Measurements from ENCODE around the gene POLH.
"Not testable (repeated sequence)": the region's sequence is repeated elsewhere in the genome, so short reads cannot be mapped to it uniquely, and the experiment has no call there.

The POLH gene

GRCh38 chr6:43579171-43579570 lies 3.2 kb downstream of the POLH start:
- Mint-ChIP-seq H3K4me1 (peaks cover 20% of the 10 kb centered on the region), H3K27me3 (no peaks in the 10 kb centered on the region), H3K4me3 (no peak overlapping the region), H3K36me3 (peaks cover 13% of the 10 kb centered on the region), H3K27ac (peak overlapping the region; percentile 90), H3K9me3 (no peaks in the 10 kb centered on the region)
- DNase-seq (ENCODE audit: low spot score in 2 of 2) (no peak), ATAC-seq (ENCODE audit: low read depth) (no peak)

- H3K9me3 Mint-ChIP-seq = no peaks in the 10 kb centered on the region
- no peak for DNase-seq (ENCODE audit: low spot score in 2 of 2)
- peak overlapping the region; percentile 62 for H3K27ac Mint-ChIP-seq
- ATAC-seq (ENCODE audit: low read depth) = no peak
- peaks cover 15% of the 10 kb centered on the region for H3K4me1 Mint-ChIP-seq
- H3K27me3 Mint-ChIP-seq = no peaks in the 10 kb centered on the region
- no peak overlapping the region for H3K4me3 Mint-ChIP-seq
- H3K36me3 Mint-ChIP-seq = peaks cover 20% of the 10 kb centered on the region
These were observed 6.9 kb downstream of the POLH start for GRCh38 chr6:43582911-43583310.

- ATAC-seq (ENCODE audit: low read depth) (no peak), DNase-seq (ENCODE audit: low spot score in 2 of 2) (no peak)
- peaks cover 5% of the 10 kb centered on the region for H3K4me1 Mint-ChIP-seq
- H3K27me3 Mint-ChIP-seq = no peaks in the 10 kb centered on the region
- peak overlapping the region; percentile 3 for H3K27ac Mint-ChIP-seq
- no peak overlapping the region for H3K4me3 Mint-ChIP-seq
- peaks cover 27% of the 10 kb centered on the region for H3K36me3 Mint-ChIP-seq
- H3K9me3 Mint-ChIP-seq = no peaks in the 10 kb centered on the region
These were observed 9.0 kb downstream of the POLH start for GRCh38 chr6:43584892-43585570.

DNA sequence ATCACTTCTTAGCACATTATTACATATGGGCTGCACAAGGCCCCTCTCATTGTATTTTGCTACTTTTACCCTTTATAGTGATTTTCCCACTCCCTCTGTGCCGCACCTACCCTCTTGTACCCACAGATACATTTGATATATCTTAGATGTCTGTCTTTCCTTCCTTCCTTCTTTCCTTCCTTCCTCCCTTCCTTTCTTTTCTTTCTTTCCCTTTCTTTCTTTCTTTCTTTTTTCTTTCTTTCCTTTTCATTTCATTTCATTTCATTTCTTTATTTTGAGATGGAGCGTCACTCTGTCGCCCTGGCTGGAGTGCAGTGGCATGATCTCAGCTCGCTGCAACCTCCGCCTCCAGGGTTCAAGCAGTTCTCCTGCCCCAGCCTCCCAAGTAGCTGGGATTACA lies 12.2 kb downstream of the POLH start:
- H3K4me3 Mint-ChIP-seq = no peak overlapping the region
- no peak for ATAC-seq (ENCODE audit: low read depth)
- no peak overlapping the region for H3K27ac Mint-ChIP-seq
- H3K9me3 Mint-ChIP-seq = no peaks in the 10 kb centered on the region
- peaks cover 5% of the 10 kb centered on the region for H3K4me1 Mint-ChIP-seq
- H3K27me3 Mint-ChIP-seq = no peaks in the 10 kb centered on the region
- peaks cover 24% of the 10 kb centered on the region for H3K36me3 Mint-ChIP-seq
- no peak for DNase-seq (ENCODE audit: low spot score in 2 of 2)

- peaks cover 18% of the 10 kb centered on the region for H3K36me3 Mint-ChIP-seq
- H3K9me3 Mint-ChIP-seq; H3K27ac Mint-ChIP-seq; DNase-seq (ENCODE audit: low spot score in 2 of 2); ATAC-seq (ENCODE audit: low read depth); H3K4me3 Mint-ChIP-seq; H3K27me3 Mint-ChIP-seq; H3K4me1 Mint-ChIP-seq: not testable (repeated sequence)
These were observed 13.6 kb downstream of the POLH start for GRCh38 chr6:43589564-43589963.

GRCh38 chr6:43593938-43594337 lies 18.0 kb downstream of the POLH start:
- no peak overlapping the region for H3K27ac Mint-ChIP-seq
- H3K4me1 Mint-ChIP-seq = no peaks in the 10 kb centered on the region
- no peak overlapping the region for H3K4me3 Mint-ChIP-seq
- ATAC-seq (ENCODE audit: low read depth) (no peak), DNase-seq (ENCODE audit: low spot score in 2 of 2) (no peak)
- peaks cover 11% of the 10 kb centered on the region for H3K36me3 Mint-ChIP-seq
- no peaks in the 10 kb centered on the region for H3K27me3 Mint-ChIP-seq
- H3K9me3 Mint-ChIP-seq = no peaks in the 10 kb centered on the region

DNA sequence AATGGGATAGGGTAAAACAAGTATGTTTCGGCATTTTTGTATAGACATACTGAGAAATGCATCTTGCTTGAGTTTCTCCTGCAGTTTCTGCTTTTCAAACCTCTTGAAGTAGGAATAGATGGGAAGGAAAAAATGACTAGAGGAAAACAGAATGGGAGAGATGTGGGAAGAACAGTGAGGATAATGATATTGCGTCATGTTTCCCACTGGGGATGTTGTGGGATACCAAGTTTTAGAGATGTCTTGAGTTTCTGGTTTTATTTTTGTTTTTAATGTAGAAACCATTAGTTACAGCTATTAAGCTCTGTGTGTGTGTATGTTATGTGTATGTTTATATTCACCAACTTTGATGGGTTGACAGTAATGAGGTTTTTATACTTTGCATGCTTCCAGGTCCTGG lies 24.6 kb downstream of the POLH start:
- Mint-ChIP-seq H3K36me3 (peaks cover 22% of the 10 kb centered on the region), H3K9me3 (no peaks in the 10 kb centered on the region), H3K27me3 (no peaks in the 10 kb centered on the region), H3K4me1 (no peaks in the 10 kb centered on the region), H3K27ac (no peak overlapping the region), H3K4me3 (no peak overlapping the region)
- no peak for ATAC-seq (ENCODE audit: low read depth)
- no peak for DNase-seq (ENCODE audit: low spot score in 2 of 2)

GRCh38 chr6:43604174-43604573 lies 28.2 kb downstream of the POLH start:
- Mint-ChIP-seq H3K36me3 (peaks cover 28% of the 10 kb centered on the region), H3K27me3 (no peaks in the 10 kb centered on the region), H3K4me1 (peaks cover 9% of the 10 kb centered on the region), H3K4me3 (no peak overlapping the region), H3K9me3 (no peaks in the 10 kb centered on the region), H3K27ac (no peak overlapping the region)
- no peak for DNase-seq (ENCODE audit: low spot score in 2 of 2)
- no peak for ATAC-seq (ENCODE audit: low read depth)

- H3K27me3 Mint-ChIP-seq = no peaks in the 10 kb centered on the region
- ATAC-seq (ENCODE audit: low read depth) = no peak
- no peak overlapping the region for H3K27ac Mint-ChIP-seq
- peaks cover 27% of the 10 kb centered on the region for H3K36me3 Mint-ChIP-seq
- no peaks in the 10 kb centered on the region for H3K9me3 Mint-ChIP-seq
- H3K4me3 Mint-ChIP-seq = no peak overlapping the region
- DNase-seq (ENCODE audit: low spot score in 2 of 2) = no peak
- peaks cover 11% of the 10 kb centered on the region for H3K4me1 Mint-ChIP-seq
These were observed 30.0 kb downstream of the POLH start for GRCh38 chr6:43606019-43606418.

DNA sequence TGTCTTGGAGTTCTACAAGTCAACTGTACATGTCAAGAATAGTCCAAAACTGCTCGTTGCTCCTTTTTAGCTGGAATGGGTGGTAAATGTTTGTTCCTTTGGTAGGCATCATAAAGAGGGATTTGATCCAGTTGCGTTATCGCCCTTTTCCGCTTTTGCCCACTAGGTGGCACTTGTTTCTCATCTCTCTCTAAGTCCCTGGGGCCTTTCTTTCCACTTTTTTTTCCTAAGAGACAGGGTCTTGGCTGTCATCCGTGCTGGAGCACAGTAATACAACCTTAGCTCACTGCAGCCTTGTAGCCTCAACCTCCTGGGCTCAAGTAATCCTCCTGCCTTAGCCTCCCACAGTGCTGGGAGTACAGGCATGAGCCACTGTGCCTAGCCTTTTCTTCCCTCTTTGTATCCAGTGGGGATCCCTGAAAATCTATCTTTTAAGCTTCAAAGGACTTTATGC lies 32.4 kb downstream of the POLH start:
- DNase-seq (ENCODE audit: low spot score in 2 of 2) (peak; percentile 39 to 49), ATAC-seq (ENCODE audit: low read depth) (peak; percentile 45)
- Mint-ChIP-seq H3K4me1 (peaks cover 11% of the 10 kb centered on the region), H3K4me3 (no peak overlapping the region), H3K27me3 (no peaks in the 10 kb centered on the region), H3K36me3 (peaks cover 26% of the 10 kb centered on the region), H3K27ac (peak overlapping the region; percentile 16), H3K9me3 (no peaks in the 10 kb centered on the region)

- DNase-seq (ENCODE audit: low spot score in 2 of 2) (no peak), ATAC-seq (ENCODE audit: low read depth) (peak; percentile 77)
- H3K9me3 Mint-ChIP-seq = no peaks in the 10 kb centered on the region
- H3K36me3 Mint-ChIP-seq = peaks cover 29% of the 10 kb centered on the region
- H3K4me3 Mint-ChIP-seq = no peak overlapping the region
- H3K27me3 Mint-ChIP-seq = no peaks in the 10 kb centered on the region
- peak overlapping the region; percentile 3 for H3K27ac Mint-ChIP-seq
- H3K4me1 Mint-ChIP-seq = peaks cover 11% of the 10 kb centered on the region
These were observed 32.8 kb downstream of the POLH start for GRCh38 chr6:43608807-43609206.

GRCh38 chr6:43609402-43609801 lies 33.4 kb downstream of the POLH start:
- ATAC-seq (ENCODE audit: low read depth) = no peak
- H3K36me3 Mint-ChIP-seq = peaks cover 30% of the 10 kb centered on the region
- no peaks in the 10 kb centered on the region for H3K9me3 Mint-ChIP-seq
- H3K4me1 Mint-ChIP-seq = peaks cover 11% of the 10 kb centered on the region
- no peak for DNase-seq (ENCODE audit: low spot score in 2 of 2)
- no peaks in the 10 kb centered on the region for H3K27me3 Mint-ChIP-seq
- H3K27ac Mint-ChIP-seq = no peak overlapping the region
- no peak overlapping the region for H3K4me3 Mint-ChIP-seq

GRCh38 chr6:43610431-43610830 lies 34.4 kb downstream of the POLH start:
- ATAC-seq (ENCODE audit: low read depth) (no peak), DNase-seq (ENCODE audit: low spot score in 2 of 2) (no peak)
- Mint-ChIP-seq H3K4me3 (no peak overlapping the region), H3K36me3 (peaks cover 27% of the 10 kb centered on the region), H3K9me3 (no peaks in the 10 kb centered on the region), H3K27ac (no peak overlapping the region), H3K27me3 (no peaks in the 10 kb centered on the region), H3K4me1 (peaks cover 11% of the 10 kb centered on the region)

GRCh38 chr6:43613721-43614395 lies 37.9 kb downstream of the POLH start:
- Mint-ChIP-seq H3K27me3 (no peaks in the 10 kb centered on the region), H3K4me3 (no peak overlapping the region), H3K4me1 (peaks cover 4% of the 10 kb centered on the region), H3K27ac (no peak overlapping the region), H3K9me3 (no peaks in the 10 kb centered on the region), H3K36me3 (peaks cover 18% of the 10 kb centered on the region)
- ATAC-seq (ENCODE audit: low read depth) (no peak), DNase-seq (ENCODE audit: low spot score in 2 of 2) (no peak)

DNA sequence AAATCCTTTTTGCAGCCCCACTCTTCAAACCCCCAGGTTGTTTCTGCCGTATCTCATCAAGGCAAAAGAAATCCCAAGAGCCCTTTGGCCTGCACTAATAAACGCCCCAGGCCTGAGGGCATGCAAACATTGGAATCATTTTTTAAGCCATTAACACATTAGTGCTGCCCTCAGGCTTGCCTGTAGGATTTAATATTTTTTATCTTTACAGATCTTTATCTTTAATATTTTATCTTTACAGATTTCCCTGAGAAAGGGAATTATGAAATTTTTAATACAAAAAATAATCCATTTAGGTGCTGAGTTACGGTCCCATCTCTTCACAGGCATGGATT lies 38.4 kb downstream of the POLH start:
- H3K36me3 Mint-ChIP-seq = peaks cover 18% of the 10 kb centered on the region
- no peak for ATAC-seq (ENCODE audit: low read depth)
- DNase-seq (ENCODE audit: low spot score in 2 of 2) = no peak
- no peaks in the 10 kb centered on the region for H3K9me3 Mint-ChIP-seq
- H3K27ac Mint-ChIP-seq = no peak overlapping the region
- no peaks in the 10 kb centered on the region for H3K27me3 Mint-ChIP-seq
- H3K4me3 Mint-ChIP-seq = no peak overlapping the region
- H3K4me1 Mint-ChIP-seq = peaks cover 1% of the 10 kb centered on the region

Data from memory B cell (primary cell).